OCI-LY3 (cell line): ENCODE data around the gene ORAI3.

Experiments
- CTCF ChIP-seq: fragments of 200-600, 300-600 bp; sonication (generic); IDR thresholded peaks from 2 replicates; pipeline ENCODE4 v1.5.1; 2014; ENCODE audit warnings: antibody characterized with exemption, low read length, low read depth
- EZH2phosphoT487 ChIP-seq: fragments of 200-600 bp; shearing (Covaris generic); IDR thresholded peaks from 2 replicates; pipeline ENCODE4 v1.6.1; 2018; ENCODE audit warnings: antibody characterized with exemption, mixed run types, low read depth

GRCh38 chr16:30950516-30951065 is 1.7 kb downstream of the ORAI3 start:
- TF ChIP-seq CTCF (no peak), EZH2phosphoT487 (no peak)
